GM12801 (cell line): ENCODE results near the gene KIRREL3.

Source experiments
- TF ChIP-seq, protein P1 (sequence below): IDR thresholded peaks from one replicate; pipeline ENCODE4 v1.5.1; 2011; ENCODE audit warnings: control low read depth; ENCODE audit not compliant: insufficient read length; ENCODE audit errors: extremely low read depth

The KIRREL3 gene

GRCh38 chr11:126433244-126433846, 567.2 kb downstream of the KIRREL3 start:
- TF ChIP-seq, protein P1, sequence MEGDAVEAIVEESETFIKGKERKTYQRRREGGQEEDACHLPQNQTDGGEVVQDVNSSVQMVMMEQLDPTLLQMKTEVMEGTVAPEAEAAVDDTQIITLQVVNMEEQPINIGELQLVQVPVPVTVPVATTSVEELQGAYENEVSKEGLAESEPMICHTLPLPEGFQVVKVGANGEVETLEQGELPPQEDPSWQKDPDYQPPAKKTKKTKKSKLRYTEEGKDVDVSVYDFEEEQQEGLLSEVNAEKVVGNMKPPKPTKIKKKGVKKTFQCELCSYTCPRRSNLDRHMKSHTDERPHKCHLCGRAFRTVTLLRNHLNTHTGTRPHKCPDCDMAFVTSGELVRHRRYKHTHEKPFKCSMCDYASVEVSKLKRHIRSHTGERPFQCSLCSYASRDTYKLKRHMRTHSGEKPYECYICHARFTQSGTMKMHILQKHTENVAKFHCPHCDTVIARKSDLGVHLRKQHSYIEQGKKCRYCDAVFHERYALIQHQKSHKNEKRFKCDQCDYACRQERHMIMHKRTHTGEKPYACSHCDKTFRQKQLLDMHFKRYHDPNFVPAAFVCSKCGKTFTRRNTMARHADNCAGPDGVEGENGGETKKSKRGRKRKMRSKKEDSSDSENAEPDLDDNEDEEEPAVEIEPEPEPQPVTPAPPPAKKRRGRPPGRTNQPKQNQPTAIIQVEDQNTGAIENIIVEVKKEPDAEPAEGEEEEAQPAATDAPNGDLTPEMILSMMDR: no peak

DNA sequence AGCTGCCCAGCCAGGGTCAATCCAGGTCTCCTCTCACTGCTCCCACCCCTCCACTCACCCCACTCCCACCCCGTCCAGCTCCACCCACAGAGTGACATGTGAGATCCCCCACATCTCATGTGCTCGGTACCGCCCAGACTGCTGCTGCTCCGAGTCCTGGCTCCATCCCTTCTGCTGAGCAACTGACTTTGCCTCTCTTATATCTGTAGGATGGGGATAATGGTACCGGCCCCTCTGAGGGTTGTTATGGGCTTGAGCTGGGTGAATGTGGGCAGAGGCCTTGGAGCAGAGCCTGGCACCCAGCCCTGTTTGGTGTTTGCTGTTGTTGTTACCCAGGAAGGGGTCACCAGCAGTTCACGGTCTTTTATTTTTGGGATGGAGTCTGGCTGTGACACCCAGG, 568.0 kb downstream of the KIRREL3 start:
- TF ChIP-seq, protein P1: no peak

GRCh38 chr11:126432065-126432461, 568.5 kb downstream of the KIRREL3 start:
- TF ChIP-seq, protein P1: no peak

- TF ChIP-seq, protein P1: no peak
These were observed 569.0 kb downstream of the KIRREL3 start for GRCh38 chr11:126431401-126432064.

DNA sequence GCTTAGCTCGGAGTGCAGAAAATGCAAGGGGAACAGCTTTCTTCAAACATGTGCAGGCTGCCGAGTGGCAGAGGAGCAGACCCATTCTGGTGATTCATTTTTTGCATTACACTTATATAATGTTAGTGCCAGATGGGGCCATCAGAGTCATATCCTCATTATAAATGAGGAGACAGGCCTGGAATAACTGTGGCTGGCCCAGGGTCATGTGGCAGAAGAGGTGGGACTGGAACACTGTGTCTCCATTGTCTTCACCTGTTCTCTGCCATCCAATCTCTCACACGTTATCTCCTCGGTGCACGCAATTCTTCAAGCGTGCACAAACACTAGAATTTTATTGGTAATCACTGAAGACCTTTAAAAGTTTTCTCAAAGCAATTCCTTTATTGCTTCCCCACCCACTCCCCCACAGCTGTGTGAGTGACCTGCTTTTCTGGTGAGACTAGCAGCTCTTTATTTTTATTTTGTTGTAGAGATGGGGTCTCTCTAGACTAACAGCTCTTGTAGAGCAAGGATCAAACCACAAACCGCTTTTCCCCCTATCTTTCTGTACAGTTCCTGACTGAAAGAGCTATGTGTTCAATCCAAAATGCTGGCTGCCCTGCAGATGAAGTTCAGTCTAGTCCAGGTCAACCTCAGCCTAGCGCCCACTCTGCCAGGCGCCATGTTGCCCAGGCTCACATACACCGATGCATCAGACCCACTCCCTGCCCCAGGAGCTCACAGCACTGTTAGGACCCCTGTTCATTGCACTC, 569.8 kb downstream of the KIRREL3 start:
- TF ChIP-seq, protein P1: no peak

DNA sequence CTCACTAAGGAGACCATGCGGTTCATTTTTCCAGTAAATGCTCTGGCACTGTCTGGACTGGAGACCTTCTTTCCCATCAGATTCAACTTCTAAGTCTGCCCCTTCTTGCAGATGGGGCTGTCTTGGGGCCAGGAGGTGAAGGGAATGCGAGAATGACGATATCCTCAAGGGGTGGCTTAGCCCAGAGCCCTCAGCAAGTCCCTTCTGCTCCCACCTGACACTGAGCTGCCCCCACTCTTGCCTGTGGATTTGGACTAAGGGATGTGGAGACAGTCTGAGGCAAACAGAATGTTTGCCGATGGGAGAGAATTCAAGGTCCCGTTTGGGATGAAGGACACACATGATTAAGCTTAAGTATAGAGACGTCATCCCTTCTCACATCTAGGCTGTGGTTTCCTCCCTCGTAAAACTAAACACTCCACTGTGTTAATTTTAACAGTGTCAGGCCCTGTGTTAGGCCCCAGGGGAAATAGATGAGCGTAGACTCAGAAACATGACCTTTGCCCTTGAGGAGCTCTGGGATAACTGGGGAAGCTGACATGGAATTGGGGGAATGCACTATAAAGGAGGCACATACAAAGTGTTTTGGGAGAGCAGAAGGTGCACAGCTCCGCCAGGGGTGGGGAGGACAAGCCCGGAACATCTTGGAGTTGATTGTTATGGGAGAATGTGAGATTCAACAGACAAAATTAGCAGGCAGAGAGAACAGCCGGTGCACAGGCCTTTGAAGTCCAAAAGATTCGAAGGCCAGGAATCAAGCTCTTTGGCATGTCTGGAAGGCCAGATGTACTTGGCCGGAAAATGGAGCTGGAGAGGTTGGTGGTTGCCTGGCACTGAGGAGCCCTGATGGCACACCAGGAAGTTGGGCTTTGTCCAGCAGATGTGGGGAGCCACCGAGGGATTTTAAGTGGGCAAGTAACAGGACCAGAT, 573.5 kb downstream of the KIRREL3 start:
- TF ChIP-seq, protein P1: no peak
